HG03469 (cell line): ENCODE data around the gene PPARG.
"Not testable (repeated sequence)": the region's sequence is repeated elsewhere in the genome, so short reads cannot be mapped to it uniquely, and the experiment has no call there.

Experiments
- ATAC-seq: cut with Tn5 transposase; IDR thresholded peaks from one replicate; pipeline ENCODE4 v1.9.1; 2021; ENCODE audit warnings: mild to moderate bottlenecking, moderate library complexity, moderate number of reproducible peaks; ENCODE audit not compliant: unreplicated experiment

Gene PPARG

DNA sequence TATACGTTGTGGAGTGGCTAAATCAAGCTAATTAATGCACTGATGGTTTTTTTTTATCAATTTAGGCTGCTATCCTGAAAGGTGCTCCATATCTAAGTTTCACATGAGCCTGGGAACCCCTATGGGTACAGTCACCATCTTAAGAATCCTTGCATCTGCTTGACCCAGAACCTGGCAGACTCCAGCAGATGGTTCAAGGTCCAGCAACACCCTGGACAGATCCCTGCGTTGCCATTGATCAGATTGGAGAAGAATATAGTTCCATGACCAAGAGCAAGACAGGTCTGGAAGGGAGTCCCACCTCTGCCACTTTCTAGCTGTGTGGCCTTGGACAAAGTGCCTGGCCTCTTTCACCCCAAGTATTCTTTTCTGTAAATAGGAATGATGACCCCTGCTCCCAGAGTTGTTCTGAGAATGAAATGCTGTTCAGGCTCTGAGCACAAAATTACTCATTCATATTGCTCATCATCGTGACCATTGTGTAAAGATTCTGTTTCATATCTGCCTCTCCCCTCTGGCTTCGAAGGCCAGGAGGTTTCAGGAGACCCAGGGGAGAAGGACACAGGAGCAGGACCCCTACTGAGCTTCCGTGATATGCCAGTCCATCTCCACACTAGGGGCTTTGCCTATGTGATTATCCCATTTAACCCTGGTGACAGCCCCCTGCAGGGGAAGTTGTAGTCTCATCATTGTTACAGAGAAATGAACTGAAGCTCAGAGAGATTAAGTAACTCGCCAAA lies 165.4 kb downstream of the PPARG start:
- ATAC-seq = no peak

DNA sequence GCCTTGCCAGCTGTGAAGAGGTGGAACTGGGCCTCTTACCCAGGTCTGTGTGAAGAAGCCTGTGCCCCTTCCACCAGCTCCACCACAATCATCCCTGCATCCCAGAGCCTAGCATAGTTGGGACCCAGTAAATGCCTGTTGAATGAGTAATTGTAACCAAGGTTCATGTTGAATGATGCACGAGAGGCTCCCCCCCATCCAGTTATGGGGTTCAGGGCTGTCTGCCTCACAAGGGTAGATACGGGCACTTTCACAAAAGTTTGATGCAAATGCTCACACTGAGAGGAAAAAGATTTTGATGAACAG lies 165.9 kb downstream of the PPARG start:
- ATAC-seq = no peak

DNA sequence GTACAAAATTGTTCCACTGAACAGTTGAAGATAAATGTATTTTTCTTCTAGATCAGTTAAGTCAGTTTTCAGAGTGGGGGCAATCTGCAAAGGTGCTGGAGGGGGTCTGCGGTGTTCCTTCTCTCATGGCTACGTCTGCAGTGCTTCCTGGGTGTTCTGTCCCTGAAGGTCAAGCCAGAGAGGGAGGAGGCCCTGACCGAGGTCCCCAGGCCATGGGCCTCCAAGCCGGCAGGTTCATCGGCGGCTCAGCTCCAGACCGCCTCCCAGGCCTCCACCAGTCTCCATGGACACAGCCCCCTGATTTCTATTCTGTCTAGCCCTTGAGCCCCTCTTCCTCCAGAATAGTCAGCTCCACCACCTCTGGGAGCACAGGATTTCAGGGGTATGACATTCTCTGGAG lies 166.9 kb downstream of the PPARG start:
- ATAC-seq = no peak

DNA sequence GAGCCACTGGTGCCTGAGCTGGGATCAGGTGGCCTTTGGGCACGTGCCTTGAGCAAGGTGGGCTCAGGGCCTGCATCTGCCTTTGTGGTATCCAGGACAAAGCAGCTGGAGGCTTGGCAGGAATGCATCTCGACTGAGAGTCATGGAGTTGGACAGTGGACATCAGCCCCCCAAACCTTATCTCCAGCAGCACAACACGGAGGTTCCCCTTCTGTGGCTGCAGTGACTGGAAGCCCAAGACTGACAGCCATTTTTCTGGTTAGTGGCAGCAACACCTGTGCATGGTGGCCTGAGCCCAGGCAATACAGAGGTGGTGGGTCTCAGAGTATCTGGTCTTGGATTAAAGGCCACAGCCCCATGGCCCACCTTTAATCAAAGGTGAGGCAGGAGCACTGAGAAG lies 167.6 kb downstream of the PPARG start:
- ATAC-seq = no peak

DNA sequence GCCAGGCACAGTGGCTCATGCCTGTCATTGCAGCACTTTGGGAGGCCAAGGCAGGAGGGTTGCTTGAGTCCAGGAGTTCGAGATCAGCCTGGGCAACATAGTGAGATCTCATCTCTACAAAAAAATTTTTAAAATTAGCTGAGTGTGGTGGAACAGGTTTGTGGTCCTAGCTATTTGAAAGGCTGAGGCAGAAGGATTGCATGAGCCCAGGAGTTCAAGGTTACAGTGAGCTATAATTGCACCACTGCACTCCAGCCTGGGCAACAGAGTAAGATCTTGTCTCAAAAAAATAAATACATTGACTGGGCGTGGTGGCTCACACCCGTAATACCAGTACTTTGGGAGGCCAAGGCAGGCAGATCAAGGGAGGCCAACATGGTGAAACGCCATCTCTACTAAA lies 168.5 kb downstream of the PPARG start:
- ATAC-seq = not testable (repeated sequence)

DNA sequence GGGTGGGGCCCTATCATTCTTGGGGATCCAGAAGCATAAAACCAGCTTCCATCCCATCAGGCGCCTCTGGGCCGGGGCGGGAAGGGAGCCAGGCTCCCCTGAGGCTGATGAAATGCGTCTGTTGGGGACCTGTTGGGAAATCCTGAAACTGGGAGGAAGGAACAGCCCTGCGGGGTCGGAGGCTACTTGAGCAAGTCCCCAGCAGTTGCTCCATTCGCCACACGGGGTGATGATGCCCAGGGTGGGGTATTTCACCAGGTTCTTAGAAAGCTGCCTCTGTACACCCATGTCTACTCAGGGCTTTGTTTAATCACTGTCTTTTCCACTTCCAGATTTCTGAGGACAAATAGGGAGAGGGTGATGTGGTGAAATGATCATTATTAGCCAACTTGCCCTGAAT lies 170.0 kb downstream of the PPARG start:
- ATAC-seq = no peak

DNA sequence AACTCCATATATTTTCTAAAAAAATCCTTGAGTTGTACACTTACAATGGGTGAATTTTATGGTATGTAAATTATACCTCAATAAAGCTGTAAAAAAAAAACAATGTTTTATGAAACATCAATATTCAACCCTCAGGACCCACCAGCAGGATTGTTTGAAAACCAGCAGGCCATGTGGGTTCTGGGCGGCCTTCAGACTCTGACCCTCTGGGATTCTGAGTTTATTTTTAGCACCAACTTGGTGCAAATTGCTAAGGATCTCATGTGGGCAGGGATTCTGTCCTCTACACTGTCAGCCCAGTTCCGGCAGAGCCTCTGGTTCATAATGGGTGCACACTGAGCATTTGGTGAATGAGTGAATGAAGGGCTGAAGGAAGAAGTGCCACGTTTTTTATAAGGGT lies 171.3 kb downstream of the PPARG start:
- no peak for ATAC-seq

DNA sequence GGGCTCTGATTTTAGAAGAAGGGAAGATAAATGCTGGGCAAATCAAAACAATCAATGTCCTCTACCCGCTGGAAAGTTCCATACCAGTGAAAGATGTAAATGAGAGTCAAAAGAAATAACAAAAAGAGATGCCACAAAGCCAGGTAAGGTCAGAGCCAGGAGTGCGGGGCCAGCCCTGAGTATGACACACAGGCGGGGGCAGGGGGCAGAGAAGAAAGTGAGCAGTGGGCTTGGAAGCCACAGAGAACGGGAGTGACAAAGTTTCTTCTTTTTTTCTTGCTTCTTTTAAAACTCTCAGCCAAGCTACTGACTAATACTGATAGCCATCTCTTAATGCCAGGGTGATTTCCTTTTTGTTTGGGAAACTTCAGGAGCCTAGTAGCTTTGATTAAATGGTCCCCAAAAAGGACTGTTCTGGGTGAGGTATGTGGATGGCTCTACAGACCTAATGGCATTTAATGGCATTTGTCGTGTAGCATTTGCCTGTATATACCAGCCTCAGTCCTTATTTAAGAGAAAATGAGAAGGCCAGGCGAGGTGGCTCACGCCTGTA lies 172.3 kb downstream of the PPARG start:
- no peak for ATAC-seq

DNA sequence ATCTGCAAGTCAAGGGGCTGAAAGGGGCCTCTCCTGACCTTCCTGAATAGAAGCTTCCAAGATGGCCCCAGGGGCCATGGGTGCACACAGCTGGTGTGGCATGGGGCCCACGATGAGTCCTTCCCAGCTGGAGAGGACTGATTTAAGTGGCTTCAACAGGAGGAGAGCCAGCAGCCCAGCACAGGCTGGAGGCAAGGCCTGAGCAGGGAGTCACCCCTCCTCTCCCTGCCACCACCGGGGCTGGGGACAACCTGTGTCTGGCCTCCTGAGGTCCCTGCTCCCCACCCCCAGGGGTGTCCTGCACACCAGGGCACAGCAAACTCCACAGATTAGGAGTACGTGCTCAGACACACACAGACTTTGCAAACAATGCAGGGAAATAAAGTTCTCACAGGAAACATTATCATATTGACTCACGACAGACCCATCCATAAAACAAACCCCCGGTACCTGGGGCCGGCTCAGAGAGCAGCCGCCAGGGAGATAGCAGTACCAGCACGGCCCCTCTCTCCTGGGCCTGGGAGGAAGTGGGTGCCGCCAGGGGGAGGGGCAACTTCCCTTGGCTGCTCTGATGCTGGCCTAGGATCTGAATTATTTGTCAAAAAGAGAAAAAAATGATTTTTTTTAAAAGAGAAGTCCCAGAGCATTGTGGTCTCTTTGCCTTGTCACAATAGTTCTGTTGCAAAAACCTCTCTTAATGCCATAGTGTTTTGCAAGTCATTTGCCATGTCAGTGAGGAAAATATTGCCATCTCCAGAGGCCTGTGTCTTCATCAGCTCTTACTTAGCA lies 173.5 kb downstream of the PPARG start:
- no peak for ATAC-seq

DNA sequence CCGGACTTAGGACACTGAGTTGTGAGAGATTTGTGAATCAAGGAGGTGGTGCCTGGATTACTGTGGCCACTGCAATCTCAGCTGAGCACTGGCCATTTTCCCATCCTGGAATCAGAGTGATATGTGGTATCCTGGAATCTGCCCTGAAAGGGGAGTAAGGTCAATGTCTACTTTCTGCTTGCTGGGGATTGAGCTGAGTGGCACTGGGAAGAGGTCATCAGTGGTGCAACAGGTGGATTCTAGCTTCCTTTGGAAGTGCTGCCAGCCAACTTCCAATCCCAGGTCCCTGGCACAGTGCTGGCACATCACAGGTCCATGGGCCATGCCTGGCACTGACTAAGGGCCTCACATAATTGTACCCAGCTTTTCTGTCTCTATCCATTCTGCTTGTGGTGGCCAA lies 174.8 kb downstream of the PPARG start:
- ATAC-seq = no peak

DNA sequence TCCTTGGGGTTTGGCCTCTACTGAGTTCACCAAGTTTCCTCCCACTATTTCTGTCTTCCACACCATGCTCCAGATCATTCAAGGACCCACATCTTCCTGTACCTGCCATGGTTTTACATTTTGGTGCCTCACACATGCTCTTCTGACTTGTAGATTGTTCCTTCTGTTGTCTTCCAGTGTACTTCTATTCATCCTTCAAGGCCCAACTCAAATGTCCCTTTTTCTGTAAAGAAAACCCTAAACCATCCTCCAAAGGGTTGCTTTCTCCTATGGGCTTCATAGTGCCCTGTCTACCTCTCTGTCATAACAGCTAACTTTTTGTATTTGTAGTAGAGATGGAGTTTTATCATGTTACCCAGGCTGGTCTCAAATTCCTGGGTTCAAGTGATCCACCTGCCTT lies 175.3 kb downstream of the PPARG start:
- no peak for ATAC-seq

DNA sequence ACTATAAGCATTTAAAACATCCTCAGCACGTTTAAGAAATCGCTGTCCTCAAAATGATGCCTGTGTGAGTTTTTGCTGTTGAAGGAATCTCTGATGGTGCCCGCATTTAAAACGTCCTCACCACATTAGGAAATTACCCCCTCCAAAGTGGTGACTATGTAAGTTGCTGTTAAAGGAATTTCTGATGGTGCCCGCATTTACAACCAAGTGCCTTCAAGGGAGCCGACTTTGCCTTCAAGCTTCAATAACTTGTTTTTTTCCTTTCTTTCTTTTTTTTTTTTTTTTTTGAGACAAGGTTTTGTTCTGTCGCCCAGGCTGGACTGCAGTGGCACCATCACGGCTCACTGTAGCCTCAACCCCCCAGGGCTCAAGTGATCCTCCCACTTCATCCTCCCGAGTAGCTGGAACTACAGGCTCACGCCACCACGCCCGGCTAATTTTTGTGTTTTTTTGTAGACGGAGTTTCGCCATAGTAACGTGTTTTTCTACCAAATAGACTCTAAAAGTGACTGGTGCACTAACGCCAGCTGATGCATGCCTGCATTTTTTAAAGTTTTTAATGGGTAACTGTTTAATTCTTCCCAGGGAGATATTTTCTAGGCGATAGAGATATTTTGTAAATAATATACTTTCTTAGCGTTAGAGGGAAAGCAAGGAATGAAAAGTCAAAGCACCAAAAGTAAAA lies 176.4 kb downstream of the PPARG start:
- ATAC-seq = no peak

DNA sequence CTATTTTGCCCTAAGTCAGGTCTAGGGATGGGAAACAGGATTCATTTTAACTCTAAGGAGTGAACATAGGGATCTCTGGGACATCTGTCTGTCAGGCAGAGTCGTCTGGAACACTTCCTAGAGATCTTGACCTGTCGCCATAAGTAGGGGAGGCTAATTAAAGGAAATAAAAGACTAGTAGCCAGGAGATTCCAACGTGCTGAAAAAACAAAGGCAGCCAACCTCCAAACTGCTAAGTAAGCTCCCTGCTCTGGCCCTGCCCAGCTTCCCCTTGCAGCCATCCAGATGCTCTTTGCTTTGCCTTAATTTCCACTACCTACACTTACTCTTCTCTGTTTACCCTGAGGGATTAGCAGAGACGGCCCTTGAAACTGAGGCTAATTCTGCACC lies 177.0 kb downstream of the PPARG start:
- no peak for ATAC-seq

DNA sequence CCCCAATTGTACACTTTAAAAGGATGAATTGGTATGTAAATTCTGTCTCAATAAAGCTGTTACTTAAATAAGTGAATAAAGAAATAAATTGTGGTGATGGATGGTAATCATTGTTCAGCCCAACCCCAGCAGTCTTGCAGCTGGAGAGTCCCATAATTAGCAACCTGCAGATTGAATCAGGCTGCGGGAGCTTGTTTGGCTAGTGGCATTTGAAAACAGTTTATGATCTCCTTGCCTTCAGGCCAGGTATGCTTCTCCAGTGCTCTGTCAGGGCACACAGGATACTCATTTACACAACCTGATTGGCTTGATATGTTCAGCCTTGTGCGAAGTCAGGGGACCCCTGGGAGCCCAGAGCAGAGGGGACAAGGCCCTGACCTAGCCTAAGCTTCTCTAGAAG lies 178.9 kb downstream of the PPARG start:
- ATAC-seq = no peak

DNA sequence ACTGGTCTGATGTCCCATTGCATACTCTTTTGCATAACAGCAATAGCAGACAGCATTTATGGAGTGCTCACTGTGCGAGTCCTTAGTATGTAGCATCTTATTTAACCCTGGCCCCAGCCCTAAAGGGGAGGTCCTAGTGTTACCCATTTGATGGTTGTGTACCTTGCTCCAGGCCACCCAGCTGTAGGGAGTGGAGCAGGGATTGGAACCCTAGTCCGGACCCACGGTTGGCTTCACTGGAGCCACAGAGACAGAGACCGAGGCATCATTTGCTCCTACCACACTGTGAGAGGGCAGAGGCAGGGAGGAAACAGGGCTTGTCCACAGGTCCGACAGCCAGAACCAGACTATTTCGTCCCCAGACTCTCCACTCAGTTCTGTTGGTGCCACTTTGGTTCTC lies 179.4 kb downstream of the PPARG start:
- ATAC-seq = no peak

DNA sequence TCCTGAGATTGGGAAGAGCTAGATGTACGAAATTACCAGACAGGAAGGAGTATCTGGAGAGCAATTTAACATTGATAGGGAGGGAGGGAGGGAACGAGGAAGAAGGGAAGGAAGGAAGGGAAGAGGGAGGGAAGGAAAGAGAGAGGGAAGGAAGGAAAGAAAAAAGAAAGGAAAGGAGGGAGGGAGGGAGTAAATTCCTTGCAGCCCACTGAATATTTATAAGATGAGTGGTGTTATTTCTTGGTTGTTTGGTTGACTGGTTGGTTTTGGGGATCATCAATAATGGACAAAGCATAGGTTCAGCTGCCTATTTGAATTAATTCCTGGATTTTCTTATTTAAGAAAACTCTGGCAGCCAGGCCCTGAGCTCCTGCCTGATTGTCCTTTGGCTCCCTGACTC lies 179.9 kb downstream of the PPARG start:
- ATAC-seq = no peak

DNA sequence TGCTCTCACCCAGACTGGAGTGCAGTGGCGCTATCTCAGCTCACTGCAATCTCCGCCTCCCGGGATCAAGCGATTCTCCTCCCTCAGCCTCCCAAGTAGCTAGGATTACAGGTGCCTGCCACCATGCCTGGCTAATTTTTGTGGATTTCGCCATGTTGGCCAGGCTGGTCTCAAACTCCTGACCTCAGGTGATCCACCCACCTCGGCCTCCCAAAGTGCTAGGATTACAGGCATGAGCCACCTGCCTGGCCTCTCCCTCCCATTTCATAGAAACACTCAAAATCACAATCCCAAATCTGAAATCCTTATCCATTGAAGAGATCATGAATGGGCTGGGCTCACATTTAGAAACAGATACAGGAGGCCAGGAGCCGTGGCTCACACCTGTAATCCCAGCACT lies 180.4 kb downstream of the PPARG start:
- ATAC-seq = not testable (repeated sequence)

DNA sequence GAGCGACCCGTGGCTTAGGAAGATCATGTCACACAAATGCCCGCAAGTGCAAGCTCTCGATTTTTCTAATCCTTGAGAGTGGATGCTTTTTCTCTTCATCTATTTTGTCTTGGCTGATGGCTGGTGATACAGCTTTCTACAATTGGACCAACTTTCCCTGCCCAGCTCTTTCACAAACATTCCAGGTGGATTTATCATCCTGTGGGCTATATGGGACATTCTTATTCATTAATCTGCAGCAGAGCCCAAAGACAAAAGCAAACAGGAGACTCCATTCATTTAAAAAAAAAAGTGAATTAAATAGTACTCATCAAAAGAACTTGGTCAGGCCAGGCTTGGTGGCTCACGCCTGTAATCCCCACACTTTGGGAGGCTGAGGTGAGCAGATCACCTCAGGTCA lies 181.2 kb downstream of the PPARG start:
- ATAC-seq = no peak

DNA sequence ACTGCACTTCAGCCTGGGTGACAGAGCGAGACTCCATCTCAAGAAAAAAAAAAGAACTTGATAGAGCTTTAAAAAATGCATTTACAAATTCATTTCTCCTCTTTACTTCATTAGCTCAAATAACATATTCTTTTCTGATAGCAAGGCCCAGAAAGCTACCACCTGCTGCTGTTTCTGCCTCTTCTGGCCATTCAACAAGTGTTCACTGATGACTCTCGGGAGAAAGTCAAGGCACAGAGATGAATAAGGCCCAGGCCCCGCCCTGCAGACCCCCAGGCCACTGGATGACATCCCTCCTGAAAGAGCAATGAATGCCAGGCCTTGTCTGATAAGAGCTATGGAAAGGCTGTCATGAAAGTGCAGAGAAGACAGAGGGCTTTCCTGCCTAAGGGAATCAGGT lies 181.8 kb downstream of the PPARG start:
- no peak for ATAC-seq

DNA sequence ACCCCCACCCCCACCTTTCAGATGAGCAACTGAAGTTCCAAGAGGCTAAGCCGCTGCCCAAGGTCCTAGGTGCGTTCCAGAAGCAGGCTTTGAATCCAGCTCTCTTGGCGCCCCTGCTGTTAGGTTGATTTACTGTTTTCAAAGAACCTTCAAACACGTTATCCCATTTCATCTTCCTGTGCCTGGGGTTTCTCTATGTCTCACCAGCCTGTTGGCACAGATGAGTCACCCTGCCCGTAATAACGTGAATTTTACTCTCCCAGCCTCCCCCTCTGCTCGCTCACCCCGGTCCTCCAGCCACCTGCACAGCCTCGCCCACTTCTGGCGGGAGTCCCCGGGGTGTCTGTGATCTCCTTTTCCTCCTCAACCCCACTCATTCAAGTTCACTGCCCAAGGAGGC lies 182.4 kb downstream of the PPARG start:
- ATAC-seq = no peak

DNA sequence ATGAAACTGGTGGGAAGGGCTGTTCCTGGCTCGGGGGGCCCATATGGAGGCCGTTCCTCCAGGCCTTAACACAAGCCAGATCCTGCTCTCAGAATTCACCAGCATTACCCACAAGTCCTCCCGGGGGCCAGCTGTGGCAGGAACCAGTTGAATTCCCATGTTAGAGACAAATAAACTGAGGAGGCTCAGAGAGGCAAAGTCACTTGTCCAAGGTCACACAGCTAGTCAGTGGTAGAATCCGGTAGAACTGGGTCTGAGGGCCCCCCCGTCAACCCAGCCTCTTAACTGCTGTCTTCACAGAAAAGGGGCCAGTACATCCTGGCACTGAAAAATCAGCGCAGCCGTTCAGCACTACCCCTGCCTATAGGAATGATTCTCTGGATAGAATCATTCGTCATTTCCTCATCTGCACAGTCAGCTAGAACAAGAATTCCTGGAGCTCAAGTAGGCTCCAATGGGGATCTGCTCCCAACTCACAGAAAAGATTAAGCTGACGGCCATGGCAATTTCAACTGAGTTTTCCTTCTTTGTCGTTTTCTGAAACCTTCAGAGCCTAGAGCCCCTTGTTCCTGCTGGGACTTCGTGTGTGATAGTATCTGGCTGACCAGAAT lies 183.2 kb downstream of the PPARG start:
- ATAC-seq = no peak
